ENCODE results near the gene TLE3.

Gene TLE3

GRCh38 chr15:70017801-70018200 is 79.9 kb downstream of the TLE3 start:
- DNase-seq (ENCODE audit: low read depth), result no peak
- no peak overlapping the region for H3K4me3 ChIP-seq (replicated peaks; ENCODE audit: low read depth, low read length)
- no peak for TF ChIP-seq CTCF (IDR thresholded peaks at IDR 0.05; ENCODE audit: low read length, missing control alignments)

GRCh38 chr15:70017025-70017424 is 80.7 kb downstream of the TLE3 start:
- no peak for TF ChIP-seq CTCF (IDR thresholded peaks at IDR 0.05; ENCODE audit: low read length, missing control alignments)
- no peak overlapping the region for H3K4me3 ChIP-seq (replicated peaks; ENCODE audit: low read depth, low read length)
- DNase-seq (ENCODE audit: low read depth), result no peak

GRCh38 chr15:70016511-70016994 is 81.2 kb downstream of the TLE3 start:
- no peak for TF ChIP-seq CTCF (IDR thresholded peaks at IDR 0.05; ENCODE audit: low read length, missing control alignments)
- no peak for DNase-seq (ENCODE audit: low read depth)
- H3K4me3 ChIP-seq (replicated peaks; ENCODE audit: low read depth, low read length), result no peak overlapping the region

GRCh38 chr15:70014860-70015490 is 82.7 kb downstream of the TLE3 start:
- TF ChIP-seq CTCF (IDR thresholded peaks at IDR 0.05; ENCODE audit: low read length, missing control alignments), result no peak
- no peak for DNase-seq (ENCODE audit: low read depth)
- H3K4me3 ChIP-seq (replicated peaks; ENCODE audit: low read depth, low read length), result no peak overlapping the region

- TF ChIP-seq CTCF (IDR thresholded peaks at IDR 0.05; ENCODE audit: low read length, missing control alignments), result no peak
- no peak overlapping the region for H3K4me3 ChIP-seq (replicated peaks; ENCODE audit: low read depth, low read length)
- DNase-seq (ENCODE audit: low read depth), result no peak
Observed at GRCh38 chr15:70014331-70014730, 83.4 kb downstream of the TLE3 start.

- no peak for DNase-seq (ENCODE audit: low read depth)
- TF ChIP-seq CTCF (IDR thresholded peaks at IDR 0.05; ENCODE audit: low read length, missing control alignments), result no peak
- H3K4me3 ChIP-seq (replicated peaks; ENCODE audit: low read depth, low read length), result no peak overlapping the region
Observed at GRCh38 chr15:70013656-70014313, 83.9 kb downstream of the TLE3 start.

- TF ChIP-seq CTCF (IDR thresholded peaks at IDR 0.05; ENCODE audit: low read length, missing control alignments), result no peak
- no peak for DNase-seq (ENCODE audit: low read depth)
- H3K4me3 ChIP-seq (replicated peaks; ENCODE audit: low read depth, low read length), result no peak overlapping the region
Observed at GRCh38 chr15:70012895-70013294, 84.8 kb downstream of the TLE3 start.

Measured in fibroblast of pulmonary artery (primary cell).